Measurements from ENCODE around the gene CTSA.

GRCh38 chr20:45890077-45890984 is 804 bp upstream of the CTSA start:
- no peak for TF ChIP-seq REST (IDR thresholded peaks at IDR 0.05; ENCODE audit: insufficient read depth in 1 of 2, low read depth in 2 of 2, low read length in 2 of 2)
- TF ChIP-seq POLR2AphosphoS5 (IDR thresholded peaks at IDR 0.05; ENCODE audit: low read depth, low read length): no peak
- TF ChIP-seq FOXP2 (optimal IDR thresholded peaks at IDR 0.05; ENCODE audit: borderline replicate concordance, extremely low read depth, extremely low read length, insufficient read depth): peak; percentile 3
- no peak for TF ChIP-seq SIN3A (IDR thresholded peaks at IDR 0.05; ENCODE audit: borderline replicate concordance, insufficient read depth, low read length)
- TF ChIP-seq TAF1 (IDR thresholded peaks at IDR 0.05; ENCODE audit: borderline replicate concordance, insufficient read depth, low read length): no peak

Measured in PFSK-1 (cell line).